HG02852 (cell line): ENCODE data around the gene SNX15.

Source experiments
- ATAC-seq: cut with Tn5 transposase; IDR thresholded peaks from one replicate; pipeline ENCODE4 v1.9.1; 2021; ENCODE audit warnings: mild to moderate bottlenecking, moderate library complexity; ENCODE audit not compliant: unreplicated experiment

SNX15 gene

DNA sequence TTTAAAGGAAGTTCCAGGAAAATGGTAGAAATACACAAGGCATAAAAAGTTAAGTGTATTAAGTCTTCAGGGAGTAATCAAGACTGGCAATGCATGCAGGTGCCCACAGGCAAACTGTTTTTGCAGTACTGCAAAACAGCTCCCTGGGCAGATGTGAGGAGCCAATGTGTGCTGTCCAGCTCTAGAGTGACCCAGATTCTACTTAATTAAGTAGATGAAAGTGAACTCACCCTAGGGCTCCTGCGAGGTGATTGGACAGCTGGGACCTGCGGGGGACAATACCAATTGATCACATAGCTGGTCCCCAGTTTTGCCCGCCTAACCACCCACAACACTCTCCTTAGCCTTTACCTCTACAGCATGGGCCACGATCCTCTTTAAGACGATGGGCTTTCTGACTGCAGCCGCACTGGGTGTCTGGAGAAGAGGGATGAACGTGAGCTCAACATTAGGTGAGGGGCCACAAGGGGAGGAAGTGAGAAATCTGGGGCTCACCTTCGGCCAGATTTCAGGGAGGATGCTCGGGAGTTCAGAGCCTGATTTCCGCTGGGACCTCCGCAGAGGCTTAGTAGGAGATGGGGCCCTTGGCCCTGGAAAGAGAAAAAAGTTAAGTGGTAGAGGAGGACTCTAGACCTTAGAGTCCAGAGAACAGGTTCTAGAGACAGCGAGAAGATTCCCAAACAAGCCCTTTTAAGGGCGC is 56.0 kb downstream of the SNX15 start:
- ATAC-seq = peak; percentile 16

DNA sequence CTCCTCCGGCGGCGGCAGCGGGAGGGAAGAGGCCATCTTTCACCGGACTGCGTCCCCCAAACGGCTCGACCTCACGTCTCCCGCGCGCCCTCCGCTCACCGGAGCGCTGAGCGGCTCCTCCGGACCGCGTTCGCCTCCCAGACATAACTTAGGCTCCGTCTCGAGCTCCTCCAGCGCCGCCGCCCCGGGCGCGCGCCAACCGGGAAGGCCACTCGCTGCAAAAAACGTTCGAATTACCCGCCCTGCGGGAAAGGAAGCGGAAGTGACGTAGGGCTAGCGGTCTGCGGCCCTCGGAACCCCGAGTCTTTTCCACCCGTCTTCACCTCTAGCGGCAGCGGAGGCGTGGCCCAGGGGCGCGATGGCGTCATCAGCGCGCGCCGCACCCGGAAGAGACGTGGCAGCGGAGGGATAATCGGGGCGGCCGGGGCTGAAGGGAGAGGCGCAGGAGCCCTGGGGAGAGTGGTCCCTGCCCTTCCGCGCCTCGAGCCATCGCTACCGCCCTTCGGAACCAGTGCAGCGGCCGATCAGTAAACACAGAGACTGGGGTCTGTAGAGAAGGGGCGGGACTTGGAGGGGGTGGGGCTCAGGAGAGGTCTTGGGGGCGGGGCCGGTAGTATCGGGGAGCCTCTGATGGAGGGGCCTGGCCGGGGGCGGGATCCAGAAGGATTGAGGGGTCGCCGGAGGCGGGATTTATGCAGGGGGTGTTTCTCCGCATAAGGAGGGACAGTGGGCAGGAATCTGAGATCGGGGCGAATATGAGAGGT is 56.8 kb downstream of the SNX15 start, which contains the start of the genes CDCA5 and ZFPL1:
Gene CDCA5, minus strand, starts transcription at position 207 of the 764 bp plus-strand sequence. Its CDS starts 62 bp downstream, at position 145.
Gene ZFPL1, plus strand, starts transcription at position 389 of the 764 bp plus-strand sequence. CDS start 477 bp downstream, outside the sequence.
- peak; percentile 68 for ATAC-seq

DNA sequence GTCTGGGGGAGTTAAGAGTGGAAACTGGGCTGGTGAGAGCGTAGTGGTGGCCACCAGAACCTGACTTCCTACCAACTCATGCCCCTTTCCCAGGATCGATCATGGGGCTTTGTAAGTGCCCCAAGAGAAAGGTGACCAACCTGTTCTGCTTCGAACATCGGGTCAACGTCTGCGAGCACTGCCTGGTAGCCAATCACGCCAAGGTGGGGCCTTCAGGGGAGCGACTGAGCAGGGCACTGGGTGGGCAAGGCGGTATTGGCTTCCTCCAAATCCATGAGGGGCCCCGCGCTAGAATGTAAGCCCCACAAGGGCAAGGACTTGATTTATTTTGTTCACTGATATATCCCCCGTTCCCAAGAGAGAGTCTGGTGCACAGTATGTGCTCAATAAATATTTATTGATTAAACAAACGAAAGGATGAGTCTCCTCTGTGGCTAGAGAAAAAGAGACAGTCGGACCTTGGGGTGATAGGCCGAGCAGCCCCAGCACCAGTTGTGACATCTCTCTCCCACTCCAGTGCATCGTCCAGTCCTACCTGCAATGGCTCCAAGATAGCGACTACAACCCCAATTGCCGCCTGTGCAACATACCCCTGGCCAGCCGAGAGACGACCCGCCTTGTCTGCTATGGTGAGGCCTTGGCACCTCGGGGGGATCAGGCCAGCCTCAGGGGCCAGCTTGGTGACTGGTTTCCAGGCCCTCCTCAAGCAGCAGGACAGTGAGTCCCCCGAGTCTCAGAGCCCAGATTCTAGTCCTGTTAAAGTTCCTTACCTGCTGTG is 57.5 kb downstream of the SNX15 start:
- ATAC-seq = no peak

DNA sequence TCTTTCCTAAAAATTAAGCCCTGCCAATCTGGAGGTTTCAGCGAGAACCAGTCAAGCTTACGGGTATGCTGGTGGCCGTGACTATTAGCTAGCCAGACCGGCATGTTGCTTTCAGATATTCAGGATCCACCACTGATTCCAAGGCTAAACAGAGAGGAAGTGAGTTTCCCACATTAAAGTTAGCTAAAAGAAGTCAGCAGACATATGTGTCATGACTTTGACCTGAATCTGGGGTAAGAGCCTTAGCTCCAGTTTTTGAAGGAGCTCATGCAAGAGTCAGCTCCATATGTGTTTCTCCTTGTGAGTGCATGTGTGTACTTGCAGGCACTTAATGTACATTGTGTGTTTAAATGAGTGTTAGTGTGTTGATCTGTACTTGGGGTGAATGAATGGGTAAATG is 58.2 kb downstream of the SNX15 start:
- ATAC-seq = no peak

DNA sequence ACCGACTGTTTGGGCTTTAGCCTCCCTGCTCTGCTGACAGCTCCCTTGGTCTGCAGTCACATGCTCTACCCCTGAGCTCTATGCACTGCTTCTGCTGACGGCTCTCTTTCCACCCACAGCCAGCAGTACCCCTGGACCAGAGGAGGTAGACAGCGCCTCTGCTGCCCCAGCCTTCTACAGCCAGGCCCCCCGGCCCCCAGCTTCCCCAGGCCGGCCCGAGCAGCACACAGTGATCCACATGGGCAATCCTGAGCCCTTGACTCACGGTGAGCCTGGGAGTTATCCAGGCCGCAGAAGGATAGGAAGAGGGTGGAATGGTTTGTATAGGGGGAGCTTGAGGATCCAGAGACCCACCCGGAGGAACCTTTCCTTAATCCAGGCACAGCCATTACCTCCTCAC is 59.6 kb downstream of the SNX15 start:
- ATAC-seq = no peak

DNA sequence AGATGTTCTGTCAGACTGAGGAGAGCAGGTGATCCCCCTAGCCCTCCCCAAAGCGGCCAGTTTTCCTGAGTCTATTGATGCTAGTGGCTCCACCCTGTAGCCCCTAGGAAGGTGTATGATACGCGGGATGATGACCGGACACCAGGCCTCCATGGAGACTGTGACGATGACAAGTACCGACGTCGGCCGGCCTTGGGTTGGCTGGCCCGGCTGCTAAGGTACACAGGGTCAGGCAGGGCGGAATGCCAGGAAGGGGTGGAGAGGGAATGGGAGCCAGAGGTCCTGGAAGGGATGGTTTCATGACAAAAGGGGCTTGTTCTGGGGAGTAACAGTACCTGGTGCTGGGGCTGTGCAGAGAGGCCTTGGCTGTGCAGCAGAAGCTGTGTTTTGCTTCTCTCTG is 60.0 kb downstream of the SNX15 start:
- no peak for ATAC-seq

DNA sequence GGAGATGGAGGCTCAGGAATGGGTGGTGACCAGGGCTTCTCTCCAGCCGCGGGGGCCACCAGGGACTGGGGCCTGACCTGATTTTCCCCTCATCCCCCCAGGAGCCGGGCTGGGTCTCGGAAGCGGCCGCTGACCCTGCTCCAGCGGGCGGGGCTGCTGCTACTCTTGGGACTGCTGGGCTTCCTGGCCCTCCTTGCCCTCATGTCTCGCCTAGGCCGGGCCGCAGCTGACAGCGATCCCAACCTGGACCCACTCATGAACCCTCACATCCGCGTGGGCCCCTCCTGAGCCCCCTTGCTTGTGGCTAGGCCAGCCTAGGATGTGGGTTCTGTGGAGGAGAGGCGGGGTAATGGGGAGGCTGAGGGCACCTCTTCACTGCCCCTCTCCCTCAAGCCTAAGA is 60.6 kb downstream of the SNX15 start:
- no peak for ATAC-seq

DNA sequence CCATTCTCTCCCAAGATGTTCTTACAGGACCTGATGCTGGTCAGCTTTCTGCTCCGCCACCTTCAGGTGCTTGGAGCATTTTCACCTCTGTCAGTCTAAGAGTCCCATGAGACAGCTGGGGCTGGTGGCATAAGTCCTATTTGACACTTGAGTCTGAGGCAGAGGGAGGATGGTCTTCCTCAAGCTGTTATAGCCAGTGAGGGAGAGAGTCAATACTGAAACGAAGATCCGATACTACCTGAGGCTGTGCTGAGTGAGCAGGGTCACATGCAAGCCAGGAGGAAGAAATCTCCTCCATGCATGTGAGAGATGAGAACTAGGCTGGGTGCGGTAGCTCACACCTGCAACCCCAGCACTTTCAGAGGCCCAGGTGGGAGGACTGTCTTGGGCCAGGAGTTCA is 62.4 kb downstream of the SNX15 start:
- ATAC-seq = no peak
